ENCODE results near the gene ELL.

Gene ELL

GRCh38 chr19:18393836-18394235, 128.0 kb downstream of the ELL start:
- no peak for DNase-seq

- no peak for DNase-seq
Measured at GRCh38 chr19:18392926-18393325, 128.9 kb downstream of the ELL start.
